ENCODE measurements around the gene CCDC186. TPM values are rescaled to one million over a fixed set of nuclear protein-coding genes. Genes with fewer than 3 reads are reported as not detected.
A peak's percentile ranks its signal among the peaks of the same experiment; 100 is the strongest.

CCDC186 gene
- total RNA-seq = 10 to 100 TPM in 7 of 8 experiments, 1 to 10 TPM in 1; 9.6 to 23.1 (median 17.4) TPM

- Histone ChIP-seq H3K4me1 (replicated peaks in 1 of 2) (peaks cover 4 to 12% of the 10 kb centered on the region in 2 donors), H3K27ac (peak within 1 kb of the TSS; percentile 88 to 92), H3K4me3 (peak within 1 kb of the TSS; percentile 78 to 94 (median 86))
- ATAC-seq (replicated peaks in 6 of 8) = peak; percentile 92 to 99 (median 98)
- in situ Hi-C loops (cut with MboI; ENCODE audit: low pct_unique_long_range_greater_than_20kb in 2 of 9, low sequenced_read_pairs in 9 of 9, unreplicated experiment in 9 of 9) = no loop called here
- WGBS, 10 experiments = 0 to 1% (median 0%) methylated on average over 1 to 11 of the region's 49 CpGs; no CpG with 5 or more reads in 5 of the 10 experiments
Observed at GRCh38 chr10:114173921-114174694, at the start of gene CCDC186. TSS of gene CCDC186 (minus strand) at chr10:114174203. CDS start at chr10:114163268, 10,935 bp downstream.

GRCh38 chr10:114223066-114223465 is 49.1 kb upstream of the CCDC186 start:
- H3K4me1 ChIP-seq (replicated peaks in 1 of 2) = no peaks in the 10 kb centered on the region
- WGBS, 10 experiments = 0 to 100% (median 69%) methylated on average over 1 to 3 of the region's 4 CpGs; no CpG with 5 or more reads in 3 of the 10 experiments
- H3K27ac ChIP-seq = no peak overlapping the region
- no peak for ATAC-seq (replicated peaks in 6 of 8)
- H3K4me3 ChIP-seq = no peak overlapping the region
- in situ Hi-C loops (cut with MboI; ENCODE audit: low pct_unique_long_range_greater_than_20kb in 2 of 9, low sequenced_read_pairs in 9 of 9, unreplicated experiment in 9 of 9) = no loop called here

GRCh38 chr10:114221235-114221634 is 47.2 kb upstream of the CCDC186 start:
- no peak overlapping the region for H3K4me3 ChIP-seq
- H3K27ac ChIP-seq = no peak overlapping the region
- in situ Hi-C loops (cut with MboI; ENCODE audit: low pct_unique_long_range_greater_than_20kb in 2 of 9, low sequenced_read_pairs in 9 of 9, unreplicated experiment in 9 of 9) = no loop called here
- no peaks in the 10 kb centered on the region for H3K4me1 ChIP-seq (replicated peaks in 1 of 2)
- 20 to 100% (median 65%) methylated on average over 1 to 4 of the region's 4 CpGs; no CpG with 5 or more reads in 1 of the 10 experiments for WGBS, 10 experiments
- ATAC-seq (replicated peaks in 6 of 8) = no peak

- H3K4me1 ChIP-seq (replicated peaks in 1 of 2) = no peaks in the 10 kb centered on the region
- no peak overlapping the region for H3K4me3 ChIP-seq
- ATAC-seq (replicated peaks in 6 of 8) = no peak
- H3K27ac ChIP-seq = no peak overlapping the region
- 67 to 100% (median 89%) methylated on average over 1 to 2 of the region's 2 CpGs; no CpG with 5 or more reads in 1 of the 10 experiments for WGBS, 10 experiments
- in situ Hi-C loops (cut with MboI; ENCODE audit: low pct_unique_long_range_greater_than_20kb in 2 of 9, low sequenced_read_pairs in 9 of 9, unreplicated experiment in 9 of 9) = no loop called here
Observed at GRCh38 chr10:114220281-114220680, 46.3 kb upstream of the CCDC186 start.

GRCh38 chr10:114215033-114215432 is 41.0 kb upstream of the CCDC186 start:
- no peak for ATAC-seq (replicated peaks in 6 of 8)
- in situ Hi-C loops (cut with MboI; ENCODE audit: low pct_unique_long_range_greater_than_20kb in 2 of 9, low sequenced_read_pairs in 9 of 9, unreplicated experiment in 9 of 9) = no loop called here
- WGBS, 10 experiments = 14 to 100% (median 68%) methylated on average over 1 of the region's 1 CpG; no CpG with 5 or more reads in 4 of the 10 experiments
- Histone ChIP-seq H3K4me1 (replicated peaks in 1 of 2) (no peaks in the 10 kb centered on the region), H3K4me3 (no peak overlapping the region), H3K27ac (no peak overlapping the region)

- ATAC-seq (replicated peaks in 6 of 8) = no peak
- no peaks in the 10 kb centered on the region for H3K4me1 ChIP-seq (replicated peaks in 1 of 2)
- 6 to 90% (median 67%) methylated on average over 1 to 2 of the region's 2 CpGs; no CpG with 5 or more reads in 1 of the 10 experiments for WGBS, 10 experiments
- no peak overlapping the region for H3K4me3 ChIP-seq
- in situ Hi-C loops (cut with MboI; ENCODE audit: low pct_unique_long_range_greater_than_20kb in 2 of 9, low sequenced_read_pairs in 9 of 9, unreplicated experiment in 9 of 9) = no loop called here
- H3K27ac ChIP-seq = no peak overlapping the region
Observed at GRCh38 chr10:114212153-114212552, 38.1 kb upstream of the CCDC186 start.

GRCh38 chr10:114208351-114208750 is 34.3 kb upstream of the CCDC186 start:
- Histone ChIP-seq H3K27ac (no peak overlapping the region), H3K4me1 (replicated peaks in 1 of 2) (no peaks in the 10 kb centered on the region), H3K4me3 (no peak overlapping the region)
- in situ Hi-C loops (cut with MboI; ENCODE audit: low pct_unique_long_range_greater_than_20kb in 2 of 9, low sequenced_read_pairs in 9 of 9, unreplicated experiment in 9 of 9) = no loop called here
- WGBS, 10 experiments = 40 to 79% (median 60%) methylated on average over 1 to 2 of the region's 2 CpGs; no CpG with 5 or more reads in 5 of the 10 experiments
- peak in 5 of 8 experiments; percentile 76 to 83 (median 77) for ATAC-seq (replicated peaks in 6 of 8)

GRCh38 chr10:114207349-114207748 is 33.3 kb upstream of the CCDC186 start:
- ATAC-seq (replicated peaks in 6 of 8) = no peak
- no peaks in the 10 kb centered on the region for H3K4me1 ChIP-seq (replicated peaks in 1 of 2)
- WGBS, 10 experiments = 25 to 100% (median 100%) methylated on average over 1 of the region's 1 CpG; no CpG with 5 or more reads in 6 of the 10 experiments
- no peak overlapping the region for H3K27ac ChIP-seq
- no peak overlapping the region for H3K4me3 ChIP-seq
- in situ Hi-C loops (cut with MboI; ENCODE audit: low pct_unique_long_range_greater_than_20kb in 2 of 9, low sequenced_read_pairs in 9 of 9, unreplicated experiment in 9 of 9) = no loop called here

- Histone ChIP-seq H3K4me1 (replicated peaks in 1 of 2) (no peaks in the 10 kb centered on the region), H3K27ac (no peak overlapping the region), H3K4me3 (no peak overlapping the region)
- no peak for ATAC-seq (replicated peaks in 6 of 8)
- 40 to 100% (median 68%) methylated on average over 1 to 2 of the region's 2 CpGs for WGBS, 10 experiments
- in situ Hi-C loops (cut with MboI; ENCODE audit: low pct_unique_long_range_greater_than_20kb in 2 of 9, low sequenced_read_pairs in 9 of 9, unreplicated experiment in 9 of 9) = no loop called here
Observed at GRCh38 chr10:114206902-114207301, 32.9 kb upstream of the CCDC186 start.

- in situ Hi-C loops (cut with MboI; ENCODE audit: low pct_unique_long_range_greater_than_20kb in 2 of 9, low sequenced_read_pairs in 9 of 9, unreplicated experiment in 9 of 9) = no loop called here
- H3K4me3 ChIP-seq = no peak overlapping the region
- peak in 1 of 8 experiments; percentile 82 for ATAC-seq (replicated peaks in 6 of 8)
- no peaks in the 10 kb centered on the region for H3K4me1 ChIP-seq (replicated peaks in 1 of 2)
- no peak overlapping the region for H3K27ac ChIP-seq
- WGBS, 10 experiments = 26 to 80% (median 75%) methylated on average over 1 to 3 of the region's 3 CpGs; no CpG with 5 or more reads in 2 of the 10 experiments
Observed at GRCh38 chr10:114202812-114203211, 28.8 kb upstream of the CCDC186 start.

GRCh38 chr10:114199239-114199638 is 25.2 kb upstream of the CCDC186 start:
- 40 to 100% (median 90%) methylated on average over 1 to 4 of the region's 4 CpGs; no CpG with 5 or more reads in 4 of the 10 experiments for WGBS, 10 experiments
- in situ Hi-C loops (cut with MboI; ENCODE audit: low pct_unique_long_range_greater_than_20kb in 2 of 9, low sequenced_read_pairs in 9 of 9, unreplicated experiment in 9 of 9) = no loop called here
- H3K4me1 ChIP-seq (replicated peaks in 1 of 2) = no peaks in the 10 kb centered on the region
- ATAC-seq (replicated peaks in 6 of 8) = no peak
- H3K4me3 ChIP-seq = no peak overlapping the region
- no peak overlapping the region for H3K27ac ChIP-seq

- in situ Hi-C loops (cut with MboI; ENCODE audit: low pct_unique_long_range_greater_than_20kb in 2 of 9, low sequenced_read_pairs in 9 of 9, unreplicated experiment in 9 of 9) = no loop called here
- Histone ChIP-seq H3K4me1 (replicated peaks in 1 of 2) (no peaks in the 10 kb centered on the region), H3K27ac (no peak overlapping the region), H3K4me3 (no peak overlapping the region)
- WGBS, 10 experiments = 0 to 86% (median 77%) methylated on average over 1 to 2 of the region's 2 CpGs; no CpG with 5 or more reads in 3 of the 10 experiments
- ATAC-seq (replicated peaks in 6 of 8) = no peak
Observed at GRCh38 chr10:114195079-114195478, 21.1 kb upstream of the CCDC186 start.

GRCh38 chr10:114189700-114190099 is 15.7 kb upstream of the CCDC186 start:
- ATAC-seq (replicated peaks in 6 of 8) = no peak
- Histone ChIP-seq H3K4me1 (replicated peaks in 1 of 2) (no peaks in the 10 kb centered on the region), H3K27ac (no peak overlapping the region), H3K4me3 (no peak overlapping the region)
- WGBS, 10 experiments = 68 to 93% (median 85%) methylated on average over 3 to 8 of the region's 8 CpGs; no CpG with 5 or more reads in 1 of the 10 experiments
- in situ Hi-C loops (cut with MboI; ENCODE audit: low pct_unique_long_range_greater_than_20kb in 2 of 9, low sequenced_read_pairs in 9 of 9, unreplicated experiment in 9 of 9) = no loop called here
